Measurements from ENCODE around the gene MTTP.

Gene MTTP

GRCh38 chr4:99625369-99625768 lies 50.7 kb downstream of the MTTP start:
- Histone ChIP-seq H4K12ac (ENCODE audit: low read depth, low read length) (no peak overlapping the region), H2AK5ac (ENCODE audit: low read length) (no peak overlapping the region), H3K79me2 (ENCODE audit: control insufficient read depth, insufficient read depth, low read length, poor library complexity) (no peaks in the 10 kb centered on the region), H3K27ac (ENCODE audit: low read depth, low read length) (no peak overlapping the region), H3K14ac (ENCODE audit: low read length) (no peak overlapping the region), H3K4me3 (ENCODE audit: low read depth, low read length) (no peak overlapping the region), H3K18ac (ENCODE audit: low read length) (no peak overlapping the region), H2BK120ac (ENCODE audit: insufficient read depth, low read length, poor library complexity) (no peak overlapping the region), H3K9me3 (ENCODE audit: insufficient read depth, low read depth, low read length) (no peaks in the 10 kb centered on the region), H3K27me3 (ENCODE audit: insufficient read depth, low read length) (no peaks in the 10 kb centered on the region), H2AFZ (ENCODE audit: insufficient read depth, low read length, poor library complexity) (no peak overlapping the region), H2BK12ac (ENCODE audit: low read length) (no peak overlapping the region), H3K4me2 (ENCODE audit: low read length) (no peak overlapping the region), H3K9ac (ENCODE audit: low read length) (no peak overlapping the region), H3K36me3 (ENCODE audit: control insufficient read depth in 1 of 2, insufficient read depth in 2 of 2, low read length in 2 of 2) (no peaks in the 10 kb centered on the region), H2BK5ac (ENCODE audit: low read depth, low read length, poor library complexity) (no peak overlapping the region), H4K8ac (ENCODE audit: low read depth, low read length) (no peak overlapping the region), H3K4ac (ENCODE audit: low read depth, low read length) (no peak overlapping the region), H3K4me1 (ENCODE audit: control insufficient read depth in 1 of 2, insufficient read depth in 2 of 2, low read length in 2 of 2) (no peaks in the 10 kb centered on the region), H3K23ac (ENCODE audit: low read length) (no peak overlapping the region), H4K91ac (ENCODE audit: low read depth, low read length) (no peak overlapping the region), H3K79me1 (ENCODE audit: low read length) (no peaks in the 10 kb centered on the region)
- DNase-seq: no peak
- no CpG with 5 or more reads among the region's 5 CpGs for WGBS (ENCODE audit: extremely low coverage, insufficient coverage, insufficient read length)

GRCh38 chr4:99628040-99628439 lies 53.4 kb downstream of the MTTP start:
- H3K9me3 ChIP-seq (ENCODE audit: insufficient read depth, low read depth, low read length): no peaks in the 10 kb centered on the region
- no peak overlapping the region for H2AFZ ChIP-seq (ENCODE audit: insufficient read depth, low read length, poor library complexity)
- H2BK12ac ChIP-seq (ENCODE audit: low read length): no peak overlapping the region
- no peaks in the 10 kb centered on the region for H3K79me1 ChIP-seq (ENCODE audit: low read length)
- H3K14ac ChIP-seq (ENCODE audit: low read length): no peak overlapping the region
- H3K23ac ChIP-seq (ENCODE audit: low read length): no peak overlapping the region
- no peak overlapping the region for H4K12ac ChIP-seq (ENCODE audit: low read depth, low read length)
- no peak overlapping the region for H2BK120ac ChIP-seq (ENCODE audit: insufficient read depth, low read length, poor library complexity)
- no peaks in the 10 kb centered on the region for H3K79me2 ChIP-seq (ENCODE audit: control insufficient read depth, insufficient read depth, low read length, poor library complexity)
- H3K4ac ChIP-seq (ENCODE audit: low read depth, low read length): no peak overlapping the region
- H4K91ac ChIP-seq (ENCODE audit: low read depth, low read length): no peak overlapping the region
- H3K9ac ChIP-seq (ENCODE audit: low read length): no peak overlapping the region
- H3K27me3 ChIP-seq (ENCODE audit: insufficient read depth, low read length): no peaks in the 10 kb centered on the region
- H4K8ac ChIP-seq (ENCODE audit: low read depth, low read length): no peak overlapping the region
- no peak overlapping the region for H3K18ac ChIP-seq (ENCODE audit: low read length)
- H2BK5ac ChIP-seq (ENCODE audit: low read depth, low read length, poor library complexity): no peak overlapping the region
- H3K4me3 ChIP-seq (ENCODE audit: low read depth, low read length): no peak overlapping the region
- H3K4me2 ChIP-seq (ENCODE audit: low read length): no peak overlapping the region
- no peaks in the 10 kb centered on the region for H3K4me1 ChIP-seq (ENCODE audit: control insufficient read depth in 1 of 2, insufficient read depth in 2 of 2, low read length in 2 of 2)
- no peak overlapping the region for H3K27ac ChIP-seq (ENCODE audit: low read depth, low read length)
- DNase-seq: no peak
- WGBS (ENCODE audit: extremely low coverage, insufficient coverage, insufficient read length): no CpG with 5 or more reads among the region's 1 CpG
- H3K36me3 ChIP-seq (ENCODE audit: control insufficient read depth in 1 of 2, insufficient read depth in 2 of 2, low read length in 2 of 2): no peaks in the 10 kb centered on the region
- H2AK5ac ChIP-seq (ENCODE audit: low read length): no peak overlapping the region

GRCh38 chr4:99629962-99630554 lies 55.4 kb downstream of the MTTP start:
- Histone ChIP-seq H3K23ac (ENCODE audit: low read length) (no peak overlapping the region), H4K91ac (ENCODE audit: low read depth, low read length) (no peak overlapping the region), H3K4me3 (ENCODE audit: low read depth, low read length) (no peak overlapping the region), H2BK12ac (ENCODE audit: low read length) (no peak overlapping the region), H2BK5ac (ENCODE audit: low read depth, low read length, poor library complexity) (no peak overlapping the region), H3K9me3 (ENCODE audit: insufficient read depth, low read depth, low read length) (no peaks in the 10 kb centered on the region), H4K12ac (ENCODE audit: low read depth, low read length) (no peak overlapping the region), H3K14ac (ENCODE audit: low read length) (no peak overlapping the region), H3K27ac (ENCODE audit: low read depth, low read length) (no peak overlapping the region), H3K79me1 (ENCODE audit: low read length) (no peaks in the 10 kb centered on the region), H3K9ac (ENCODE audit: low read length) (no peak overlapping the region), H3K4me2 (ENCODE audit: low read length) (no peak overlapping the region), H2AK5ac (ENCODE audit: low read length) (no peak overlapping the region), H3K79me2 (ENCODE audit: control insufficient read depth, insufficient read depth, low read length, poor library complexity) (no peaks in the 10 kb centered on the region), H2BK120ac (ENCODE audit: insufficient read depth, low read length, poor library complexity) (no peak overlapping the region), H3K18ac (ENCODE audit: low read length) (no peak overlapping the region), H3K36me3 (ENCODE audit: control insufficient read depth in 1 of 2, insufficient read depth in 2 of 2, low read length in 2 of 2) (no peaks in the 10 kb centered on the region), H3K4ac (ENCODE audit: low read depth, low read length) (no peak overlapping the region), H3K4me1 (ENCODE audit: control insufficient read depth in 1 of 2, insufficient read depth in 2 of 2, low read length in 2 of 2) (no peaks in the 10 kb centered on the region), H3K27me3 (ENCODE audit: insufficient read depth, low read length) (no peaks in the 10 kb centered on the region), H2AFZ (ENCODE audit: insufficient read depth, low read length, poor library complexity) (no peak overlapping the region), H4K8ac (ENCODE audit: low read depth, low read length) (no peak overlapping the region)
- DNase-seq: no peak

DNA sequence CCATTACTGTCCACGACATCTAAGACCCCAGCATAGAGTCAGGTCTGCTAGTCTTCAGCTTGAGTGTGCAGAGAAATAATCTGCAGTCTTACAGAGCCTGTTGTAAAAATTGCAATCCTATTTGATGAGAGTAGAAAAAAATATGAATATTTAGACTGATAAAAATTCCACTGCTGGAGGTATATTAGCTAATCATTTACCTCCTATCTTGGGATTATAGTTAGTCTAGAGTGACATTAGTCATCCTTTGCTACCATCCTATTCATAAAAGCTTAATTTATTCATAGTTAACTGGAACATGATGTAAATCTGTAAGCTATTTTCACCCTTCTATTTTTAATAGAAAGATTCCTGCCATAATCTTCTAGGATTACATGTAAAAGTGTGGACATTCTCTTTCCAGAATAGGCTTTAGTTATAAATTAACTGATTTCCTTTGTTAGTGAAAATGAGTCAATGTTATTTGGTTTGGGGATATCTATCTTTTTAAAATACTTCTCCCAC lies 56.3 kb downstream of the MTTP start:
- H2AK5ac ChIP-seq (ENCODE audit: low read length): no peak overlapping the region
- H4K12ac ChIP-seq (ENCODE audit: low read depth, low read length): no peak overlapping the region
- no peak overlapping the region for H4K8ac ChIP-seq (ENCODE audit: low read depth, low read length)
- no peaks in the 10 kb centered on the region for H3K79me1 ChIP-seq (ENCODE audit: low read length)
- no peak overlapping the region for H2BK120ac ChIP-seq (ENCODE audit: insufficient read depth, low read length, poor library complexity)
- WGBS (ENCODE audit: extremely low coverage, insufficient coverage, insufficient read length): no CpG with 5 or more reads among the region's 1 CpG
- H2AFZ ChIP-seq (ENCODE audit: insufficient read depth, low read length, poor library complexity): no peak overlapping the region
- H4K91ac ChIP-seq (ENCODE audit: low read depth, low read length): no peak overlapping the region
- H2BK5ac ChIP-seq (ENCODE audit: low read depth, low read length, poor library complexity): no peak overlapping the region
- H3K36me3 ChIP-seq (ENCODE audit: control insufficient read depth in 1 of 2, insufficient read depth in 2 of 2, low read length in 2 of 2): no peaks in the 10 kb centered on the region
- H3K9ac ChIP-seq (ENCODE audit: low read length): no peak overlapping the region
- H3K4me1 ChIP-seq (ENCODE audit: control insufficient read depth in 1 of 2, insufficient read depth in 2 of 2, low read length in 2 of 2): no peaks in the 10 kb centered on the region
- H3K14ac ChIP-seq (ENCODE audit: low read length): no peak overlapping the region
- no peak overlapping the region for H2BK12ac ChIP-seq (ENCODE audit: low read length)
- no peak overlapping the region for H3K18ac ChIP-seq (ENCODE audit: low read length)
- H3K79me2 ChIP-seq (ENCODE audit: control insufficient read depth, insufficient read depth, low read length, poor library complexity): no peaks in the 10 kb centered on the region
- H3K4me2 ChIP-seq (ENCODE audit: low read length): no peak overlapping the region
- no peak overlapping the region for H3K4me3 ChIP-seq (ENCODE audit: low read depth, low read length)
- no peaks in the 10 kb centered on the region for H3K9me3 ChIP-seq (ENCODE audit: insufficient read depth, low read depth, low read length)
- H3K4ac ChIP-seq (ENCODE audit: low read depth, low read length): no peak overlapping the region
- H3K27me3 ChIP-seq (ENCODE audit: insufficient read depth, low read length): no peaks in the 10 kb centered on the region
- no peak overlapping the region for H3K27ac ChIP-seq (ENCODE audit: low read depth, low read length)
- no peak overlapping the region for H3K23ac ChIP-seq (ENCODE audit: low read length)
- DNase-seq: no peak
